ENCODE measurements around the gene POU6F1. TPM values are rescaled to one million over a fixed set of nuclear protein-coding genes. Genes with fewer than 3 reads are reported as not detected.

POU6F1 gene
- total RNA-seq, 2 donors from 2014 or later = 6.2 to 9.6 TPM

DNA sequence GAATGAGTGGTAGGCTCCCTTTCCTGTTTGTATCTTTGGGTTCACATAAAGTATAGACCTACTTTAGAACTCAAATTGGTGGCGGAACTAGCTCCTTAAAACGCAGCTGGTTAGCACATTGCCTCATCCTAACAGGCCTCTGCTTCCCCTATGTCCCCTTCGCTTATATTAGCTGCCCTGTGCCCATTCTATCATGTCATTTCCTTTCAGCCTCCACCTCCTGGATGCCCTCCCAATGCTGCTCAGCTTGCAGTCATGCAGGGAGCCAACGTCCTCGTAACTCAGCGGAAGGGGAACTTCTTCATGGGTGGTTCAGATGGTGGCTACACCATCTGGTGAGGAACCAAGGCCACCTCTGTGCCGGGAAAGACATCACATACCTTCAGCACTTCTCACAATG is 24.3 kb upstream of the POU6F1 start:
- no peak for ATAC-seq

DNA sequence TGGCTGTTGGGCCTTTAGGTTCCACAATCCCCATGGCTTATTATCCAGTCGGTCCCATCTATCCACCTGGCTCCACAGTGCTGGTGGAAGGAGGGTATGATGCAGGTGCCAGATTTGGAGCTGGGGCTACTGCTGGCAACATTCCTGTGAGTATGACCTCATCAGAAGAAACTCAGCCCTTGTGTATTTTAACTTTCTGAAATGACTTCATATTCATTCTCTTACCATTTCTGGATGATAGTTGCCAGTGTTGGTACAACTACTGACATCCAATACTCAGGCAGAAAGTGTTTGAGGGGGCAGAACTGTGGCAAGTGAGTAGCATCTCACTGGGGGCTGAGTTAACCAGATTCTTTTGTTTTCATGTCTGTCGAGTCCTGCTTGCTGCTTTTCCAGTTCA is 23.1 kb upstream of the POU6F1 start:
- DNase-seq = peak in 1 of 4 donors; percentile 37
- intact Hi-C loops (cut with DNase I) = no loop called here
- peaks cover 9% of the 10 kb centered on the region in 2 donors for H3K36me3 ChIP-seq (replicated peaks in 1 of 2; ENCODE audit: insufficient read depth in 1 of 2, low read depth in 2 of 2)
- H3K4me3 ChIP-seq = no peak overlapping the region
- WGBS, 2 donors = 56 to 58% methylated on average over 2 of the region's 2 CpGs
- no peak for ATAC-seq
- no peaks in the 10 kb centered on the region for H3K27me3 ChIP-seq
- TF ChIP-seq, protein P1, sequence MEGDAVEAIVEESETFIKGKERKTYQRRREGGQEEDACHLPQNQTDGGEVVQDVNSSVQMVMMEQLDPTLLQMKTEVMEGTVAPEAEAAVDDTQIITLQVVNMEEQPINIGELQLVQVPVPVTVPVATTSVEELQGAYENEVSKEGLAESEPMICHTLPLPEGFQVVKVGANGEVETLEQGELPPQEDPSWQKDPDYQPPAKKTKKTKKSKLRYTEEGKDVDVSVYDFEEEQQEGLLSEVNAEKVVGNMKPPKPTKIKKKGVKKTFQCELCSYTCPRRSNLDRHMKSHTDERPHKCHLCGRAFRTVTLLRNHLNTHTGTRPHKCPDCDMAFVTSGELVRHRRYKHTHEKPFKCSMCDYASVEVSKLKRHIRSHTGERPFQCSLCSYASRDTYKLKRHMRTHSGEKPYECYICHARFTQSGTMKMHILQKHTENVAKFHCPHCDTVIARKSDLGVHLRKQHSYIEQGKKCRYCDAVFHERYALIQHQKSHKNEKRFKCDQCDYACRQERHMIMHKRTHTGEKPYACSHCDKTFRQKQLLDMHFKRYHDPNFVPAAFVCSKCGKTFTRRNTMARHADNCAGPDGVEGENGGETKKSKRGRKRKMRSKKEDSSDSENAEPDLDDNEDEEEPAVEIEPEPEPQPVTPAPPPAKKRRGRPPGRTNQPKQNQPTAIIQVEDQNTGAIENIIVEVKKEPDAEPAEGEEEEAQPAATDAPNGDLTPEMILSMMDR (IDR thresholded peaks at IDR 0.05) = no peak
- no peak for TF ChIP-seq POLR2A (IDR thresholded peaks at IDR 0.05)
- peaks cover 25% of the 10 kb centered on the region for H3K4me1 ChIP-seq
- no peaks in the 10 kb centered on the region for H3K9me3 ChIP-seq
- H3K27ac ChIP-seq = peak overlapping the region in 2 of 4 donors; percentile 54 to 100

More for the DNA sequence above, 24.3 kb upstream of the POU6F1 start:
- 70 to 83% methylated on average over 7 of the region's 7 CpGs for WGBS, 2 donors
- intact Hi-C loops (cut with DNase I) = no loop called here
- peak overlapping the region in 1 of 4 donors; percentile 34 for H3K27ac ChIP-seq
- H3K27me3 ChIP-seq = no peaks in the 10 kb centered on the region
- TF ChIP-seq POLR2A (IDR thresholded peaks at IDR 0.05) = no peak
- TF ChIP-seq, protein P1 (IDR thresholded peaks at IDR 0.05) = no peak
- H3K36me3 ChIP-seq (replicated peaks in 1 of 2; ENCODE audit: insufficient read depth in 1 of 2, low read depth in 2 of 2) = peaks cover 9% of the 10 kb centered on the region in 2 donors
- H3K9me3 ChIP-seq = no peaks in the 10 kb centered on the region
- peak in 2 of 4 donors; percentile 9 to 45 for DNase-seq
- peaks cover 35% of the 10 kb centered on the region for H3K4me1 ChIP-seq
- H3K4me3 ChIP-seq = no peak overlapping the region

DNA sequence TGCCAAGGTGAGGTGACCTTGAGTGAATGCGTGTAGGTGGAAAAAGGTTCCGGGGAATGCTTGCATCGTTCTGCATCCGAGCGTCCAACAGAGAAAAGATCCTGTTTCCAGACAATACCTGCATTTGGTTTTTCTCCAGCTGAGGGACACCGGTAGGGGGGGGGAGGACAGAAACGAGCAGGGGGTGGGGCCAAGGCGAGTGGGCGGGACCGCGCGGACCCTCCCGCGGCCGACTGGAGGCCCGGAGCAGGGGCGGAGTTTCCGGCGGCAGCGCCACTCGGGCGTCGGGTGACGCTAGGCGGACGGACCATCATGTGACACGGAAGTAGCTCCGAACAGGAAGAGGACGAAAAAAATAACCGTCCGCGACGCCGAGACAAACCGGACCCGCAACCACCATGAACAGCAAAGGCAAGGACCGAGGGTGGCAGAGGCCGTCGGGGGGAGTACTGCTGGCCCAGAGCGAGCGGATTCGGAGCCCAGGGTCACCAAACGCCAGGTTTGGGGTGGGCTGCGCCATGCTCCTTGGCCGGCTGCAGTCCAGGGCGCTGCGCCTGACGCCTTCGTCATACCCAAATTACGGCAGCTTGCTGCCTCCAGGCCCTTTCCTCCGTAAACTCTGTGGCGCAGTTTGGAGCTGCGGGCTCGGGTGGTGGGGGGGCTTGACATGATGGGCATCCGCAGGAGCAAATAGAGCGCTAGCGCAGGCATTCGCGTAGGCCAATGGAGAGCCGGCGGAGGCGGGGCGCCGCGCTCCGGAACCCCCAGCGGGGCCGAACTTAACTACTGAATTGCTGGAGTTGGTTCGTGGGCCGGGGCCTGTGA is 20.9 kb upstream of the POU6F1 start, which contains the start of gene DAZAP2:
TSS of gene DAZAP2 (plus strand) at position 317 of the 825 bp plus-strand sequence. CDS start at position 399, 82 bp downstream.
- TF ChIP-seq POLR2A (IDR thresholded peaks at IDR 0.05) = peak; percentile 95 to 99 (median 98)
- TF ChIP-seq, protein P1 (IDR thresholded peaks at IDR 0.05) = peak in 3 of 7 experiments; percentile 6 to 48 (median 45)
- H3K36me3 ChIP-seq (replicated peaks in 1 of 2; ENCODE audit: insufficient read depth in 1 of 2, low read depth in 2 of 2) = peaks cover 9% of the 10 kb centered on the region in 2 donors
- DNase-seq (peak; percentile 98 to 99 (median 99)), ATAC-seq (peak; percentile 96)
- no peaks in the 10 kb centered on the region for H3K9me3 ChIP-seq
- H3K4me3 ChIP-seq = peak within 1 kb of the TSS; percentile 59 to 94
- peaks cover 25% of the 10 kb centered on the region for H3K4me1 ChIP-seq
- no peaks in the 10 kb centered on the region for H3K27me3 ChIP-seq
- WGBS, 2 donors = 0 to 1% methylated on average over 37 to 70 of the region's 70 CpGs
- intact Hi-C loops (cut with DNase I) = no loop called here
- peak within 1 kb of the TSS; percentile 98 to 100 (median 100) for H3K27ac ChIP-seq

DNA sequence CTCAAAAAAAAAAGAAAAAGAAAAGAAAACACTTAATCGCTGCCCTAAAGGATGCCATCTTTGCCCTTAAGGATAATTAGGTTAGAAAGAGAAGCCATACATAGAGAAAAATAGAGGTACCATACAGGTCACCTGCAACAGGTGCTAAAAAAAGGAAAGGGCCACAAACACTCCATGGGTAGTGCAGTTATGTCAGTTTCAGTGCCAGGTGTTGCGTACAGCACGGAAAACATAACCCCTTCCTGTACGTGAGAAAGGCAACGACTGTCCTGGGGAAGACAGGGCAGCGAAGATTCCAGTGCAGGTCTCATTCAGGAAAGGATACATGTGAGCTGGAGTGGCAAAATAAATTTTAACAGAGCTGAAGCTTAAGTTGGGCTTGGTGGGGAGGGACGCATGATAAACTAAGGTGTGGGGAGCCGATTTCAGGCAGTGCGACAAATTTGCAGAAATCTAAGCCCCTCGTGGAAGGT is 20.2 kb upstream of the POU6F1 start:
- Histone ChIP-seq H3K36me3 (replicated peaks in 1 of 2; ENCODE audit: insufficient read depth in 1 of 2, low read depth in 2 of 2) (peaks cover 9% of the 10 kb centered on the region in 2 donors), H3K4me3 (peak overlapping the region in 1 of 2 donors; percentile 94), H3K9me3 (no peaks in the 10 kb centered on the region), H3K27ac (peak overlapping the region; percentile 48 to 100 (median 99)), H3K27me3 (no peaks in the 10 kb centered on the region), H3K4me1 (peaks cover 25% of the 10 kb centered on the region)
- DNase-seq (peak in 3 of 4 donors; percentile 28 to 61 (median 54)), ATAC-seq (peak; percentile 15)
- TF ChIP-seq, protein P1 (IDR thresholded peaks at IDR 0.05) = no peak
- TF ChIP-seq POLR2A (IDR thresholded peaks at IDR 0.05) = no peak
- intact Hi-C loops (cut with DNase I) = no loop called here
- WGBS, 2 donors = 5 to 6% methylated on average over 10 of the region's 10 CpGs
